Loucy (cell line): ENCODE measurements around the gene LDAH.
A peak's percentile ranks its signal among the peaks of the same experiment; 100 is the strongest.

Source experiments
- H2AFZ ChIP-seq: fragments of 200-600 bp; sonication (generic); 2 replicates; pipeline ENCODE4 v1.6.0; 2016; ENCODE audit warnings: antibody characterized with exemption, mild to moderate bottlenecking, low read length, moderate library complexity
- H3F3A ChIP-seq: fragments of 200-600 bp; 2 replicates; pipeline ENCODE4 v1.6.0; 2016; ENCODE audit warnings: antibody characterized with exemption, low read depth, mild to moderate bottlenecking
- H3K27me3 ChIP-seq: fragments of 200-600 bp; sonication (generic); 2 replicates; pipeline ENCODE4 v1.6.1; 2014; ENCODE audit warnings: low read length, mild to moderate bottlenecking; ENCODE audit not compliant: insufficient read depth, poor library complexity, severe bottlenecking
- H3K36me3 ChIP-seq: fragments of 200-600 bp; sonication (generic); 2 replicates; pipeline ENCODE4 v1.6.1; 2016; ENCODE audit warnings: low read length; ENCODE audit not compliant: insufficient read depth
- H3K4me1 ChIP-seq: fragments of 200-600 bp; sonication (generic); 2 replicates; pipeline ENCODE4 v1.5.1; 2014; ENCODE audit warnings: low read length, mild to moderate bottlenecking; ENCODE audit not compliant: insufficient read depth, poor library complexity, severe bottlenecking
- H3K4me2 ChIP-seq: fragments of 200-600 bp; sonication (generic); 2 replicates; pipeline ENCODE4 v1.6.0; 2014; ENCODE audit warnings: antibody characterized with exemption, low read length, low read depth, mild to moderate bottlenecking; ENCODE audit not compliant: poor library complexity, severe bottlenecking
- H3K4me3 ChIP-seq: fragments of 200-600 bp; sonication (generic); 2 replicates; pipeline ENCODE4 v1.5.1; 2014; ENCODE audit warnings: low read length, mild to moderate bottlenecking, mixed read lengths; ENCODE audit not compliant: poor library complexity, severe bottlenecking
- H3K79me2 ChIP-seq: fragments of 200-600 bp; sonication (generic); 2 replicates; pipeline ENCODE4 v1.6.1; 2014; ENCODE audit warnings: low read length; ENCODE audit not compliant: insufficient read depth
- H3K9ac ChIP-seq: fragments of 200-600 bp; sonication (generic); 2 replicates; pipeline ENCODE4 v1.6.0; 2014; ENCODE audit warnings: mild to moderate bottlenecking, low read depth, low read length, moderate library complexity; ENCODE audit not compliant: poor library complexity, severe bottlenecking
- H3K9me2 ChIP-seq: fragments of 200-600 bp; sonication (generic); replicated peaks from 2 replicates; pipeline ENCODE4 v1.6.1; 2016; ENCODE audit warnings: low read depth, low read length, mixed read lengths
- H3K9me3 ChIP-seq: fragments of 200-600 bp; sonication (generic); 2 replicates; pipeline ENCODE4 v1.6.1; 2014; ENCODE audit warnings: mild to moderate bottlenecking, antibody characterized with exemption, low read length, low read depth; ENCODE audit not compliant: insufficient read depth
- H4K20me1 ChIP-seq: fragments of 200-600 bp; sonication (generic); 2 replicates; pipeline ENCODE4 v1.6.0; 2014; ENCODE audit warnings: antibody characterized with exemption, low read length, mild to moderate bottlenecking; ENCODE audit not compliant: insufficient read depth, poor library complexity, severe bottlenecking
- CTCF ChIP-seq: fragments of 200-600 bp; sonication (generic); conservative IDR thresholded peaks from 2 replicates; pipeline ENCODE4 v1.5.1; 2014; ENCODE audit warnings: mild to moderate bottlenecking, antibody characterized with exemption, low read length
- EZH2phosphoT487 ChIP-seq: fragments of 200-600 bp; IDR thresholded peaks from 2 replicates; pipeline ENCODE4 v1.6.1; 2018; ENCODE audit warnings: antibody characterized with exemption, mild to moderate bottlenecking, moderate library complexity, borderline replicate concordance

LDAH gene

GRCh38 chr2:20653695-20654534 lies 169.0 kb downstream of the LDAH start:
- Histone ChIP-seq H4K20me1 (no peaks in the 10 kb centered on the region), H3K9ac (peak overlapping the region; percentile 66), H3K27me3 (no peaks in the 10 kb centered on the region), H3K36me3 (no peaks in the 10 kb centered on the region), H3F3A (no peaks in the 10 kb centered on the region; the same call in 1 of the 2 replicates), H3K4me3 (peak overlapping the region; percentile 28), H3K79me2 (peaks cover 4% of the 10 kb centered on the region; the same call in 1 of the 2 replicates), H3K9me2 (no peaks in the 10 kb centered on the region), H3K9me3 (no peaks in the 10 kb centered on the region), H2AFZ (0 out of 2 replicates have a peak overlapping the region, but pooled peaks have one; percentile 30), H3K4me1 (peaks cover 72% of the 10 kb centered on the region), H3K4me2 (peak overlapping the region; percentile 47)
- no peak for TF ChIP-seq EZH2phosphoT487
- TF ChIP-seq CTCF, result peak; percentile 45; the same call in 1 of the 2 replicates

GRCh38 chr2:20652673-20653575 lies 170.0 kb downstream of the LDAH start:
- Histone ChIP-seq H2AFZ (no peak overlapping the region), H3K9me3 (no peaks in the 10 kb centered on the region), H3K4me2 (peak overlapping the region; percentile 47)

More at GRCh38 chr2:20652673-20653575, 170.0 kb downstream of the LDAH start:
- no peak overlapping the region for H3K4me3 ChIP-seq
- H3K9ac ChIP-seq, result peak overlapping the region; percentile 79
- H3K27me3 ChIP-seq, result no peaks in the 10 kb centered on the region
- H3K79me2 ChIP-seq, result peaks cover 4% of the 10 kb centered on the region; the same call in 1 of the 2 replicates
- H3K9me2 ChIP-seq, result no peaks in the 10 kb centered on the region
- H3K4me1 ChIP-seq, result peaks cover 80% of the 10 kb centered on the region
- TF ChIP-seq CTCF (no peak), EZH2phosphoT487 (no peak)
- no peaks in the 10 kb centered on the region for H3K36me3 ChIP-seq
- H3F3A ChIP-seq, result no peaks in the 10 kb centered on the region; the same call in 1 of the 2 replicates
- no peaks in the 10 kb centered on the region for H4K20me1 ChIP-seq
